Skin epidermis (tissue), 12 donors: ENCODE results near the gene RAB35.

Experiments
- H3K27ac ChIP-seq, 21 experiments: fragments of 200-600 bp; sonication (generic) in 11 of 21; one replicate each; pipeline ENCODE4 v1.5.0; 2020; ENCODE audit warnings: mild to moderate bottlenecking in 3 of 21, inconsistent platforms in 2 of 21, moderate library complexity in 2 of 21
- H3K4me3 ChIP-seq, 7 experiments: fragments of 200-600 bp; sonication (generic) in 2 of 7; one replicate each; pipeline ENCODE4 v1.5.0; 2020; ENCODE audit warnings: inconsistent platforms in 2 of 7, mild to moderate bottlenecking in 2 of 7, moderate library complexity in 1 of 7

The RAB35 gene

GRCh38 chr12:120134307-120134980 lies 17.9 kb upstream of the RAB35 start:
- no peak overlapping the region for H3K4me3 ChIP-seq
- H3K27ac ChIP-seq: no peak overlapping the region

- H3K4me3 ChIP-seq: no peak overlapping the region
- H3K27ac ChIP-seq: no peak overlapping the region
Observed at GRCh38 chr12:120132863-120133385, 16.4 kb upstream of the RAB35 start.

- no peak overlapping the region for H3K4me3 ChIP-seq
- no peak overlapping the region for H3K27ac ChIP-seq
Observed at GRCh38 chr12:120132054-120132836, 15.7 kb upstream of the RAB35 start.

GRCh38 chr12:120131116-120131515 lies 14.6 kb upstream of the RAB35 start:
- no peak overlapping the region for H3K27ac ChIP-seq
- no peak overlapping the region for H3K4me3 ChIP-seq

- no peak overlapping the region for H3K27ac ChIP-seq
- H3K4me3 ChIP-seq: no peak overlapping the region
Observed at GRCh38 chr12:120130011-120130410, 13.5 kb upstream of the RAB35 start.

GRCh38 chr12:120126635-120127005 lies 10.1 kb upstream of the RAB35 start:
- no peak overlapping the region for H3K4me3 ChIP-seq
- peak overlapping the region in 10 of 21 experiments; percentile 12 to 58 (median 40) for H3K27ac ChIP-seq

- Histone ChIP-seq H3K4me3 (no peak overlapping the region), H3K27ac (peak overlapping the region in 7 of 21 experiments; percentile 13 to 58 (median 38))
Observed at GRCh38 chr12:120125792-120126634, 9.5 kb upstream of the RAB35 start.

- Histone ChIP-seq H3K4me3 (no peak overlapping the region), H3K27ac (no peak overlapping the region)
Observed at GRCh38 chr12:120125029-120125428, 8.5 kb upstream of the RAB35 start.

- peak overlapping the region in 5 of 21 experiments; percentile 1 to 45 (median 31) for H3K27ac ChIP-seq
Observed at GRCh38 chr12:120121766-120122293, 5.3 kb upstream of the RAB35 start.

GRCh38 chr12:120121343-120121742 lies 4.8 kb upstream of the RAB35 start:
- Histone ChIP-seq H3K27ac (peak overlapping the region in 3 of 21 experiments; percentile 31 to 45 (median 41)), H3K4me3 (no peak overlapping the region)

More at GRCh38 chr12:120121766-120122293, 5.3 kb upstream of the RAB35 start:
- H3K4me3 ChIP-seq: no peak overlapping the region

- H3K4me3 ChIP-seq: no peak overlapping the region
- peak overlapping the region in 15 of 21 experiments; percentile 38 to 99 (median 95) for H3K27ac ChIP-seq
Observed at GRCh38 chr12:120119271-120119973, 2.9 kb upstream of the RAB35 start.

GRCh38 chr12:120118321-120119061 lies 1.9 kb upstream of the RAB35 start:
- Histone ChIP-seq H3K4me3 (peak overlapping the region; percentile 82 to 98 (median 86)), H3K27ac (peak overlapping the region in 19 of 21 experiments; percentile 17 to 99 (median 94))

GRCh38 chr12:120117961-120118320 lies 1.4 kb upstream of the RAB35 start:
- Histone ChIP-seq H3K27ac (peak overlapping the region in 18 of 21 experiments; percentile 38 to 99 (median 96)), H3K4me3 (peak overlapping the region; percentile 82 to 98 (median 86))

GRCh38 chr12:120116792-120117651 lies 469 bp upstream of the RAB35 start:
- Histone ChIP-seq H3K4me3 (peak overlapping the region; percentile 82 to 98 (median 86)), H3K27ac (peak overlapping the region; percentile 42 to 99 (median 95))

GRCh38 chr12:120115692-120116440 lies 687 bp downstream of the RAB35 start:
- Histone ChIP-seq H3K4me3 (peak overlapping the region; percentile 82 to 98 (median 86)), H3K27ac (peak overlapping the region; percentile 78 to 99 (median 95))

GRCh38 chr12:120115066-120115465 lies 1.5 kb downstream of the RAB35 start:
- Histone ChIP-seq H3K27ac (peak overlapping the region in 9 of 21 experiments; percentile 28 to 97 (median 95)), H3K4me3 (peak overlapping the region in 4 of 7 experiments; percentile 83 to 98 (median 85))
